Osteoblast (primary cell): ENCODE results near the gene UBE2S. TPM values are rescaled to one million over a fixed set of nuclear protein-coding genes. Genes with fewer than 3 reads are reported as not detected.

Source experiments
- DNase-seq: peaks from one replicate; pipeline ENCODE4 v3.0.0; 2011; ENCODE audit warnings: low spot score, mixed read lengths; ENCODE audit not compliant: insufficient read length; ENCODE audit errors: missing footprints
- H2AFZ ChIP-seq: 2 replicates; pipeline ENCODE4 v1.6.0; 2011; ENCODE audit warnings: mild to moderate bottlenecking, low read length
- H3K27ac ChIP-seq: 2 replicates; pipeline ENCODE4 v1.5.1; 2011; ENCODE audit warnings: mild to moderate bottlenecking, low read depth, low read length, moderate library complexity
- H3K27me3 ChIP-seq: 2 replicates; pipeline ENCODE4 v1.6.0; 2012; ENCODE audit warnings: mild to moderate bottlenecking, control low read depth, inconsistent platforms, low read length, moderate library complexity; ENCODE audit not compliant: insufficient read depth
- H3K36me3 ChIP-seq: 2 replicates; pipeline ENCODE4 v1.5.1; 2011; ENCODE audit warnings: mild to moderate bottlenecking, low read length, control low read depth, moderate library complexity; ENCODE audit not compliant: insufficient read depth
- H3K4me1 ChIP-seq: 2 replicates; pipeline ENCODE4 v1.5.1; 2011; ENCODE audit warnings: mild to moderate bottlenecking, low read length, control low read depth, moderate library complexity; ENCODE audit not compliant: insufficient read depth
- H3K4me2 ChIP-seq: 2 replicates; pipeline ENCODE4 v1.6.0; 2011; ENCODE audit warnings: mild to moderate bottlenecking, low read length; ENCODE audit not compliant: insufficient read depth
- H3K4me3 ChIP-seq: fragments of 200-600 bp; sonication (generic); 3 replicates; pipeline ENCODE4 v1.5.1; 2012; ENCODE audit warnings: mild to moderate bottlenecking, low read length, inconsistent platforms; ENCODE audit not compliant: insufficient read depth
- H3K79me2 ChIP-seq: 2 replicates; pipeline ENCODE4 v1.6.0; 2012; ENCODE audit warnings: mild to moderate bottlenecking, low read length, control low read depth, inconsistent platforms; ENCODE audit not compliant: insufficient read depth
- H3K9me3 ChIP-seq: 2 replicates; pipeline ENCODE4 v1.5.1; 2011; ENCODE audit warnings: low read depth, low read length, control low read depth
- H4K20me1 ChIP-seq: 2 replicates; pipeline ENCODE4 v1.6.0; 2012; ENCODE audit warnings: mild to moderate bottlenecking, low read length, control low read depth; ENCODE audit not compliant: insufficient read depth
- total RNA-seq: library from RNA; depleted of rRNA; stranded (reverse); fragments of >200 nt; gene quantifications from 2 replicates; pipeline ENCODE4 v1.2.3, GENCODE V29; 2012
- TF ChIP-seq, protein P1 (sequence below): IDR thresholded peaks from 2 replicates; pipeline ENCODE4 v1.5.1; 2011; ENCODE audit warnings: mild to moderate bottlenecking, low read depth, low read length, moderate library complexity; ENCODE audit errors: extremely low read depth

The UBE2S gene
- total RNA-seq, 1 donor = 37.3 TPM

- TF ChIP-seq, protein P1, sequence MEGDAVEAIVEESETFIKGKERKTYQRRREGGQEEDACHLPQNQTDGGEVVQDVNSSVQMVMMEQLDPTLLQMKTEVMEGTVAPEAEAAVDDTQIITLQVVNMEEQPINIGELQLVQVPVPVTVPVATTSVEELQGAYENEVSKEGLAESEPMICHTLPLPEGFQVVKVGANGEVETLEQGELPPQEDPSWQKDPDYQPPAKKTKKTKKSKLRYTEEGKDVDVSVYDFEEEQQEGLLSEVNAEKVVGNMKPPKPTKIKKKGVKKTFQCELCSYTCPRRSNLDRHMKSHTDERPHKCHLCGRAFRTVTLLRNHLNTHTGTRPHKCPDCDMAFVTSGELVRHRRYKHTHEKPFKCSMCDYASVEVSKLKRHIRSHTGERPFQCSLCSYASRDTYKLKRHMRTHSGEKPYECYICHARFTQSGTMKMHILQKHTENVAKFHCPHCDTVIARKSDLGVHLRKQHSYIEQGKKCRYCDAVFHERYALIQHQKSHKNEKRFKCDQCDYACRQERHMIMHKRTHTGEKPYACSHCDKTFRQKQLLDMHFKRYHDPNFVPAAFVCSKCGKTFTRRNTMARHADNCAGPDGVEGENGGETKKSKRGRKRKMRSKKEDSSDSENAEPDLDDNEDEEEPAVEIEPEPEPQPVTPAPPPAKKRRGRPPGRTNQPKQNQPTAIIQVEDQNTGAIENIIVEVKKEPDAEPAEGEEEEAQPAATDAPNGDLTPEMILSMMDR = no peak
- H3K4me3 ChIP-seq = no peak within 1 kb of the TSS
- no peak for DNase-seq
- no peaks in the 10 kb centered on the region for H3K27me3 ChIP-seq
- H3K27ac ChIP-seq = no peak within 1 kb of the TSS
- no peaks in the 10 kb centered on the region for H3K4me1 ChIP-seq
- no peak within 1 kb of the TSS for H3K4me2 ChIP-seq
- H3K9me3 ChIP-seq = no peaks in the 10 kb centered on the region
- H2AFZ ChIP-seq = no peak within 1 kb of the TSS
- H3K79me2 ChIP-seq = no peaks in the 10 kb centered on the region
- H4K20me1 ChIP-seq = no peaks in the 10 kb centered on the region
- peaks cover 6% of the 10 kb centered on the region for H3K36me3 ChIP-seq
These were observed 44.4 kb downstream of the UBE2S start, which contains the start of gene GARIN5B for GRCh38 chr19:55362990-55363716. Gene GARIN5B, minus strand, starts transcription at chr19:55363260. Its CDS starts 194 bp downstream, at chr19:55363066.

DNA sequence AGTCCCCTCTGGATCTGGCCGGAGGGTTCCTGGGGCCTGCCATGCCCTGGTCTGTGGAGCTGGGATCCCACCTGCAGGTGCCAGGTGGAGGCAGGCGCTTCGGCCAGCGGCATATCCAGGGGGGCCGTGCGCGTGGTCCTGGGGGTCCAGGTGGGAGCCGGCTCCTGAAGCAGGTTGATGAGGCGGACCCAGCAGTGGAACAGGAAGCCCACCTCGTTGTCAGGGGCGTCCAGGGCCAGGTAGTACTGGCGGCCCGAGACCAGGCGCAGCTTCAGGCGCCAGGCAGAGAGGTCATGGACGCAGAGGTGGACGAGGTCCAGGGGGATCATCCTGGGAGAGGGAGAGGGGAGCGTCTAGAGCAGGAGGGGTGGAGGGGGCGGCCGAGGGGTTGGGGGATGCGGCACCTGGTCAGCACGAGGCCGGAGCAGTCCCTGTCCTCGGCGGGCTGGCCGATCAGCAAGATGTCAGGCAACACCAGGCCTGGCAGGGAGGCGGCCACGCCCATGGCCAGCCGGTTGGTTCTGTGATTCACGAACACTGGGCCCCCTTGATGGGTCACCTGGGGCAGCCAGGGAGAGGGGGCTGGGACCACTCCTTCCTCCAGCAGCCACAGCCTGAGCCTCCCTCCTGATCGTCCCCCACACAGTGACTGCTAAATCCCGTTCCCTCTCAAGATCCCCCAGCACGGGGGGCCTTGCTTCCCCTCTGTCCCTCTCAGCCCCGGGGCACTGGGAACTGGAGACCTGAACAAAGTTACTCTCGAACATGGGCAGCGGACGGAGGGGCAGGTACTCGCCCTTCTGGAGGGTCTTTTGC lies 45.2 kb downstream of the UBE2S start:
- Histone ChIP-seq H3K79me2 (no peaks in the 10 kb centered on the region), H3K9me3 (no peaks in the 10 kb centered on the region), H3K36me3 (peaks cover 6% of the 10 kb centered on the region), H4K20me1 (no peaks in the 10 kb centered on the region), H3K4me1 (no peaks in the 10 kb centered on the region), H3K27me3 (peaks cover under 1% of the 10 kb centered on the region), H2AFZ (no peak overlapping the region), H3K4me3 (no peak overlapping the region), H3K27ac (no peak overlapping the region), H3K4me2 (no peak overlapping the region)
- DNase-seq = no peak
- TF ChIP-seq, protein P1 = no peak

DNA sequence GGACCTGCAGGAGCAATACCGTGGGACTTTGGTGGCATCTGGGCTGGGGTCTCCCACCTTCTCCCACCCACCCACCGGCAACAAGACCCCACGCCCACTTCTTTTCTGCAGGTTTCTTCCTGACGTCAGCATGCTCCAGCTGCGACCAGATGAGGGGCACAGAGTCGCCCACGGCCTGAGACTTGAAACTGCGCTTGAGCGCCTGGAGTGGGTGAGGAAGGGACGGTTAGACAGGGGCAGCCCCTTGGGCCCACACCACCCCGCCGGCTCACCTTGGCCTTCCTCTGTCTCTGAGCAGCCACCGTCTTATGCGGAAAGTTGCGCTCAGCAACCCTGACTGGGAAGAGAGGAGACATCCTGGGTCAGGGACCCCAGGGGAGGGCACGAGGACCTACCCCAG lies 46.7 kb downstream of the UBE2S start:
- no peak overlapping the region for H3K4me2 ChIP-seq
- DNase-seq = no peak

More for the DNA sequence above, 46.7 kb downstream of the UBE2S start:
- H4K20me1 ChIP-seq = no peaks in the 10 kb centered on the region
- H3K27me3 ChIP-seq = peaks cover 13% of the 10 kb centered on the region
- no peak overlapping the region for H2AFZ ChIP-seq
- no peaks in the 10 kb centered on the region for H3K9me3 ChIP-seq
- no peak overlapping the region for H3K4me3 ChIP-seq
- no peaks in the 10 kb centered on the region for H3K4me1 ChIP-seq
- no peak overlapping the region for H3K27ac ChIP-seq
- no peaks in the 10 kb centered on the region for H3K36me3 ChIP-seq
- H3K79me2 ChIP-seq = no peaks in the 10 kb centered on the region
- TF ChIP-seq, protein P1 = no peak
